GM23338 (cell line): ENCODE measurements around the gene ABCC10. TPM values are rescaled to one million over a fixed set of nuclear protein-coding genes. Genes with fewer than 3 reads are reported as not detected.

Source experiments
- ATAC-seq: fragments of 200-7000 bp; cut with Tn5 transposase; 3 replicates; pipeline ENCODE4 v1.9.1; 2020
- DNase-seq: peaks from one replicate; pipeline ENCODE4 v3.0.0-alpha.2; 2015; ENCODE audit warnings: low spot score
- H2AFZ ChIP-seq: fragments of 200-600 bp; sonication (generic); 2 replicates; pipeline ENCODE4 v1.8.0; 2016; ENCODE audit warnings: antibody characterized with exemption, mild to moderate bottlenecking, moderate library complexity
- H3F3A ChIP-seq: fragments of 200-600 bp; sonication (generic); replicated peaks from 2 replicates; pipeline ENCODE4 v1.8.0; 2017; ENCODE audit warnings: antibody characterized with exemption, mixed run types, low read depth
- H3K27ac ChIP-seq: fragments of 200-600 bp; sonication (generic); 2 replicates; pipeline ENCODE4 v1.6.1; 2016; ENCODE audit warnings: low read depth
- H3K27me3 ChIP-seq: fragments of 200-600 bp; sonication (generic); 2 replicates; pipeline ENCODE4 v1.8.0; 2016; ENCODE audit warnings: mild to moderate bottlenecking, mixed run types, moderate library complexity; ENCODE audit not compliant: insufficient read depth
- H3K36me3 ChIP-seq: fragments of 200-600 bp; sonication (generic); 2 replicates; pipeline ENCODE4 v1.8.0; 2016; ENCODE audit warnings: mild to moderate bottlenecking; ENCODE audit not compliant: insufficient read depth
- H3K4me1 ChIP-seq: fragments of 200-600 bp; sonication (generic); 2 replicates; pipeline ENCODE4 v1.8.0; 2016; ENCODE audit warnings: mild to moderate bottlenecking, moderate library complexity; ENCODE audit not compliant: insufficient read depth
- H3K4me2 ChIP-seq: fragments of 200-600 bp; sonication (generic); 2 replicates; pipeline ENCODE4 v1.7.1; 2017; ENCODE audit warnings: mixed run types
- H3K4me3 ChIP-seq: fragments of 200-600 bp; sonication (generic); 2 replicates; pipeline ENCODE4 v1.6.1; 2016; ENCODE audit warnings: mixed run types
- H3K79me2 ChIP-seq: fragments of 200-600 bp; sonication (generic); replicated peaks from 2 replicates; pipeline ENCODE4 v1.8.0; 2017; ENCODE audit warnings: mild to moderate bottlenecking; ENCODE audit not compliant: insufficient read depth
- H3K9me2 ChIP-seq: fragments of 200-600 bp; sonication (generic); 2 replicates; pipeline ENCODE4 v1.8.0; 2017; ENCODE audit not compliant: insufficient read depth
- H4K20me1 ChIP-seq: fragments of 200-600 bp; sonication (generic); replicated peaks from 2 replicates; pipeline ENCODE4 v1.8.0; 2017; ENCODE audit warnings: mild to moderate bottlenecking; ENCODE audit not compliant: insufficient read depth
- H3K27ac Mint-ChIP-seq: 2 replicates; pipeline ENCODE4 v1.8.0; 2020; ENCODE audit warnings: inconsistent platforms, mild to moderate bottlenecking, moderate library complexity, mixed read lengths
- H3K27me3 Mint-ChIP-seq: 3 replicates; pipeline ENCODE4 v1.8.0; 2022; ENCODE audit warnings: low read depth, mild to moderate bottlenecking, moderate library complexity, mixed read lengths, inconsistent platforms; ENCODE audit not compliant: insufficient read depth, poor library complexity
- H3K36me3 Mint-ChIP-seq: 3 replicates; pipeline ENCODE4 v1.8.0; 2021; ENCODE audit warnings: low read depth, mild to moderate bottlenecking, inconsistent platforms, moderate library complexity, mixed read lengths
- H3K4me1 Mint-ChIP-seq: 3 replicates; pipeline ENCODE4 v1.8.0; 2020; ENCODE audit warnings: mild to moderate bottlenecking, inconsistent platforms, mixed read lengths
- H3K4me3 Mint-ChIP-seq: 3 replicates; pipeline ENCODE4 v1.8.0; 2021; ENCODE audit warnings: moderate library complexity, mild to moderate bottlenecking, inconsistent platforms, mixed read lengths
- H3K9me3 Mint-ChIP-seq: 3 replicates; pipeline ENCODE4 v1.8.0; 2020; ENCODE audit warnings: moderate library complexity, mild to moderate bottlenecking, inconsistent platforms, mixed read lengths
- CREB1 ChIP-seq: fragments of 250-450 bp; sonication (Bioruptor Pico); IDR thresholded peaks from 2 replicates; pipeline ENCODE4 v1.5.0; 2020; ENCODE audit warnings: low read depth, mild to moderate bottlenecking, moderate library complexity
- EZH2 ChIP-seq: fragments of 200-600 bp; sonication (generic); IDR thresholded peaks from one replicate; pipeline ENCODE4 v1.8.0; 2017; ENCODE audit warnings: antibody characterized with exemption, mild to moderate bottlenecking, low read depth; ENCODE audit not compliant: unreplicated experiment
- STAT1 ChIP-seq: IDR thresholded peaks from one replicate; pipeline ENCODE4 v1.6.1; 2016; ENCODE audit warnings: antibody characterized with exemption; ENCODE audit not compliant: unreplicated experiment
- ZNF114 ChIP-seq: fragments of 250-450 bp; sonication (Bioruptor Pico); IDR thresholded peaks from 2 replicates; pipeline ENCODE4 v1.5.0; 2020; ENCODE audit warnings: mild to moderate bottlenecking, moderate library complexity
- ZNF462 ChIP-seq: fragments of 250-450 bp; sonication (Bioruptor Pico); IDR thresholded peaks from 2 replicates; pipeline ENCODE4 v1.5.0; 2020; ENCODE audit warnings: mild to moderate bottlenecking, moderate library complexity
- polyA plus RNA-seq: library from polyadenylated mRNA; unstranded; fragments of >200 nt; fragmentation: Nextera tagmentation; extraction: Ambion mirVana; gene quantifications from 2 replicates; pipeline ENCODE4 v1.2.1, GENCODE V29; 2016
- total RNA-seq: library from RNA; depleted of rRNA; stranded (reverse); fragments of >200 nt; shearing (Covaris generic); gene quantifications from 2 replicates; pipeline ENCODE4 v1.2.3, GENCODE V29; 2014
- TF ChIP-seq, protein P1 (sequence below), 2 experiments: fragments of 200-600 bp in 1 of 2; sonication (generic) in 1 of 2; conservative IDR thresholded peaks; 2 replicates each; pipeline versions ENCODE4 v1.5.1 to v1.6.1; 2016 to 2017; ENCODE audit warnings: antibody characterized with exemption in 2 of 2, low read depth in 2 of 2, mild to moderate bottlenecking in 2 of 2, moderate library complexity in 1 of 2
- TF ChIP-seq, protein P2 (sequence below): IDR thresholded peaks from one replicate; pipeline ENCODE4 v1.6.1; 2018; ENCODE audit warnings: antibody characterized with exemption; ENCODE audit not compliant: unreplicated experiment

Gene ABCC10
- total and polyA plus RNA-seq, 2 experiments from 2014 or later = 16.9 to 17.5 TPM

GRCh38 chr6:43451348-43451747 is 24.0 kb downstream of the ABCC10 start (continued):
- TF ChIP-seq ZNF462 (CRISPR knock-in tag) (no peak), STAT1 (no peak)
- TF ChIP-seq, protein P1, sequence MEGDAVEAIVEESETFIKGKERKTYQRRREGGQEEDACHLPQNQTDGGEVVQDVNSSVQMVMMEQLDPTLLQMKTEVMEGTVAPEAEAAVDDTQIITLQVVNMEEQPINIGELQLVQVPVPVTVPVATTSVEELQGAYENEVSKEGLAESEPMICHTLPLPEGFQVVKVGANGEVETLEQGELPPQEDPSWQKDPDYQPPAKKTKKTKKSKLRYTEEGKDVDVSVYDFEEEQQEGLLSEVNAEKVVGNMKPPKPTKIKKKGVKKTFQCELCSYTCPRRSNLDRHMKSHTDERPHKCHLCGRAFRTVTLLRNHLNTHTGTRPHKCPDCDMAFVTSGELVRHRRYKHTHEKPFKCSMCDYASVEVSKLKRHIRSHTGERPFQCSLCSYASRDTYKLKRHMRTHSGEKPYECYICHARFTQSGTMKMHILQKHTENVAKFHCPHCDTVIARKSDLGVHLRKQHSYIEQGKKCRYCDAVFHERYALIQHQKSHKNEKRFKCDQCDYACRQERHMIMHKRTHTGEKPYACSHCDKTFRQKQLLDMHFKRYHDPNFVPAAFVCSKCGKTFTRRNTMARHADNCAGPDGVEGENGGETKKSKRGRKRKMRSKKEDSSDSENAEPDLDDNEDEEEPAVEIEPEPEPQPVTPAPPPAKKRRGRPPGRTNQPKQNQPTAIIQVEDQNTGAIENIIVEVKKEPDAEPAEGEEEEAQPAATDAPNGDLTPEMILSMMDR (conservative IDR thresholded peaks at IDR 0.05; ENCODE audit: low read depth in 2 of 2) = no peak

GRCh38 chr6:43451939-43452338 is 24.6 kb downstream of the ABCC10 start:
- Histone ChIP-seq H3K36me3 (no peaks in the 10 kb centered on the region), H3K4me3 (no peak overlapping the region)
- TF ChIP-seq ZNF114 = no peak
- no peak for TF ChIP-seq EZH2
- TF ChIP-seq, protein P2, sequence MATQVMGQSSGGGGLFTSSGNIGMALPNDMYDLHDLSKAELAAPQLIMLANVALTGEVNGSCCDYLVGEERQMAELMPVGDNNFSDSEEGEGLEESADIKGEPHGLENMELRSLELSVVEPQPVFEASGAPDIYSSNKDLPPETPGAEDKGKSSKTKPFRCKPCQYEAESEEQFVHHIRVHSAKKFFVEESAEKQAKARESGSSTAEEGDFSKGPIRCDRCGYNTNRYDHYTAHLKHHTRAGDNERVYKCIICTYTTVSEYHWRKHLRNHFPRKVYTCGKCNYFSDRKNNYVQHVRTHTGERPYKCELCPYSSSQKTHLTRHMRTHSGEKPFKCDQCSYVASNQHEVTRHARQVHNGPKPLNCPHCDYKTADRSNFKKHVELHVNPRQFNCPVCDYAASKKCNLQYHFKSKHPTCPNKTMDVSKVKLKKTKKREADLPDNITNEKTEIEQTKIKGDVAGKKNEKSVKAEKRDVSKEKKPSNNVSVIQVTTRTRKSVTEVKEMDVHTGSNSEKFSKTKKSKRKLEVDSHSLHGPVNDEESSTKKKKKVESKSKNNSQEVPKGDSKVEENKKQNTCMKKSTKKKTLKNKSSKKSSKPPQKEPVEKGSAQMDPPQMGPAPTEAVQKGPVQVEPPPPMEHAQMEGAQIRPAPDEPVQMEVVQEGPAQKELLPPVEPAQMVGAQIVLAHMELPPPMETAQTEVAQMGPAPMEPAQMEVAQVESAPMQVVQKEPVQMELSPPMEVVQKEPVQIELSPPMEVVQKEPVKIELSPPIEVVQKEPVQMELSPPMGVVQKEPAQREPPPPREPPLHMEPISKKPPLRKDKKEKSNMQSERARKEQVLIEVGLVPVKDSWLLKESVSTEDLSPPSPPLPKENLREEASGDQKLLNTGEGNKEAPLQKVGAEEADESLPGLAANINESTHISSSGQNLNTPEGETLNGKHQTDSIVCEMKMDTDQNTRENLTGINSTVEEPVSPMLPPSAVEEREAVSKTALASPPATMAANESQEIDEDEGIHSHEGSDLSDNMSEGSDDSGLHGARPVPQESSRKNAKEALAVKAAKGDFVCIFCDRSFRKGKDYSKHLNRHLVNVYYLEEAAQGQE = no peak
- TF ChIP-seq CREB1 (CRISPR knock-in tag) = no peak
- TF ChIP-seq, protein P1 (conservative IDR thresholded peaks at IDR 0.05; ENCODE audit: low read depth in 2 of 2) = no peak

More at GRCh38 chr6:43451939-43452338, 24.6 kb downstream of the ABCC10 start:
- Mint-ChIP-seq H3K4me3 (no peak overlapping the region), H3K27me3 (peaks cover 39% of the 10 kb centered on the region), H3K9me3 (peaks cover 2% of the 10 kb centered on the region; the same call in 2 of the 3 replicates), H3K4me1 (peaks cover 9% of the 10 kb centered on the region), H3K27ac (no peak overlapping the region), H3K36me3 (peaks cover 7% of the 10 kb centered on the region; the same call in 2 of the 3 replicates)
- no peaks in the 10 kb centered on the region for H3K9me2 ChIP-seq
- H3K79me2 ChIP-seq = no peaks in the 10 kb centered on the region
- ATAC-seq = no peak
- no peak overlapping the region for H2AFZ ChIP-seq
- peaks cover 31% of the 10 kb centered on the region for H3K27me3 ChIP-seq
- H3K27ac ChIP-seq = no peak overlapping the region
- 0 out of 2 replicates have a peak, but pooled peaks cover 7% of the 10 kb centered on the region for H3F3A ChIP-seq
- no peak overlapping the region for H3K4me2 ChIP-seq
- no peaks in the 10 kb centered on the region for H3K4me1 ChIP-seq
- H4K20me1 ChIP-seq = peaks cover 4% of the 10 kb centered on the region; the same call in 1 of the 2 replicates
- no peak for DNase-seq
